Esophagus squamous epithelium (tissue), 4 donors: ENCODE results near the gene TATDN2.

Source experiments
- POLR2A ChIP-seq, 4 donors: fragments of 450-650 bp; IDR thresholded peaks; one replicate each; pipeline ENCODE4 v1.6.1; 2017; ENCODE audit warnings: antibody characterized with exemption in 4 of 4, mild to moderate bottlenecking in 4 of 4, moderate library complexity in 3 of 4
- TF ChIP-seq, protein P1 (sequence below), 6 experiments: fragments of 450-650 bp in 4 of 6; fragments of 200-600 bp in 2 of 6; sonication (generic) in 2 of 6; IDR thresholded peaks; one replicate each; pipeline ENCODE4 v1.5.1; 2016 to 2019; ENCODE audit warnings: antibody characterized with exemption in 6 of 6, mild to moderate bottlenecking in 4 of 6, moderate library complexity in 4 of 6

DNA sequence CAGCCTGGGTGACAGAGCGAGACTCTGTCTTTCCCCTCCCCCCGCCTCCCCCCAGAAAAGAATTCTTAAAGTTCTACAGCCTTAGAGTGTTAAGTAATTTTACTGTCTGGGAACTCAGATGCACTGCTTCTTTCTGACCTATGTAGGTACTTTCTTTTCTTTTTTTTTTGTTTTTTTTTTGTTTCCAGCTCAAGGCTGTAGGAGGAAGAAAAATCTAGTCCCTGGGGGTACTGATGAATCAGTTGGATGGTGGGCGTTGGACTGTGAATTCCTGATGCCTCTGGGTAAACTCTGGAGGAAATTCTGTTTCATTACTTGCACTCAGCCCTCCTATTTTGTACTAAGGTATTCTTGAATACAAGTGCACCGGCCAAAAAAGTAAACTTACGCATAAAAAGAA lies 33.7 kb downstream of the TATDN2 start:
- TF ChIP-seq, protein P1, sequence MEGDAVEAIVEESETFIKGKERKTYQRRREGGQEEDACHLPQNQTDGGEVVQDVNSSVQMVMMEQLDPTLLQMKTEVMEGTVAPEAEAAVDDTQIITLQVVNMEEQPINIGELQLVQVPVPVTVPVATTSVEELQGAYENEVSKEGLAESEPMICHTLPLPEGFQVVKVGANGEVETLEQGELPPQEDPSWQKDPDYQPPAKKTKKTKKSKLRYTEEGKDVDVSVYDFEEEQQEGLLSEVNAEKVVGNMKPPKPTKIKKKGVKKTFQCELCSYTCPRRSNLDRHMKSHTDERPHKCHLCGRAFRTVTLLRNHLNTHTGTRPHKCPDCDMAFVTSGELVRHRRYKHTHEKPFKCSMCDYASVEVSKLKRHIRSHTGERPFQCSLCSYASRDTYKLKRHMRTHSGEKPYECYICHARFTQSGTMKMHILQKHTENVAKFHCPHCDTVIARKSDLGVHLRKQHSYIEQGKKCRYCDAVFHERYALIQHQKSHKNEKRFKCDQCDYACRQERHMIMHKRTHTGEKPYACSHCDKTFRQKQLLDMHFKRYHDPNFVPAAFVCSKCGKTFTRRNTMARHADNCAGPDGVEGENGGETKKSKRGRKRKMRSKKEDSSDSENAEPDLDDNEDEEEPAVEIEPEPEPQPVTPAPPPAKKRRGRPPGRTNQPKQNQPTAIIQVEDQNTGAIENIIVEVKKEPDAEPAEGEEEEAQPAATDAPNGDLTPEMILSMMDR (IDR thresholded peaks at IDR 0.05), result no peak
- TF ChIP-seq POLR2A (IDR thresholded peaks at IDR 0.05), result no peak
